Heart left ventricle (tissue), 16 donors: ENCODE measurements around the gene MYOM1. TPM values are rescaled to one million over a fixed set of nuclear protein-coding genes. Genes with fewer than 3 reads are reported as not detected.
A peak's percentile ranks its signal among the peaks of the same experiment; 100 is the strongest.

Experiments used
- ATAC-seq, 4 donors: fragments of 200-7000 bp; cut with Tn5 transposase; one replicate each; pipeline ENCODE4 v1.9.1; 2020 to 2022; ENCODE audit warnings: moderate library complexity in 4 of 4, mild to moderate bottlenecking in 3 of 4, moderate number of reproducible peaks in 1 of 4
- DNase-seq, 5 donors: peaks; one replicate each; pipeline ENCODE4 v3.0.0-alpha.2; 2020
- H3K27ac ChIP-seq, 12 donors: fragments of 200-600 bp; sonication (generic) in 4 of 12; one replicate each; pipeline versions ENCODE4 v1.5.0 to v1.8.0; 2016 to 2022; ENCODE audit warnings: mild to moderate bottlenecking in 2 of 12
- H3K27me3 ChIP-seq, 9 donors: fragments of 200-600 bp; sonication (generic) in 2 of 9; one replicate each; pipeline versions ENCODE4 v1.5.1 to v1.8.0; 2016 to 2022; ENCODE audit warnings: mild to moderate bottlenecking in 3 of 9
- H3K36me3 ChIP-seq, 9 donors: fragments of 200-600 bp; sonication (generic) in 2 of 9; one replicate each; pipeline versions ENCODE4 v1.5.0 to v1.8.0; 2018 to 2022; ENCODE audit warnings: mild to moderate bottlenecking in 2 of 9
- H3K4me1 ChIP-seq, 12 donors: fragments of 200-600 bp; sonication (generic) in 4 of 12; one replicate each; pipeline versions ENCODE4 v1.5.0 to v1.8.0; 2016 to 2022; ENCODE audit warnings: mild to moderate bottlenecking in 3 of 12
- H3K4me3 ChIP-seq, 12 donors: fragments of 200-600 bp; sonication (generic) in 4 of 12; one replicate each; pipeline versions ENCODE4 v1.5.0 to v1.8.0; 2017 to 2022; ENCODE audit warnings: mild to moderate bottlenecking in 9 of 12, moderate library complexity in 4 of 12
- H3K9me3 ChIP-seq, 12 donors: fragments of 200-600 bp; sonication (generic) in 4 of 12; one replicate each; pipeline versions ENCODE4 v1.5.0 to v1.8.0; 2016 to 2022; ENCODE audit warnings: mild to moderate bottlenecking in 1 of 12
- CTCF ChIP-seq, 12 donors: fragments of 200-600 bp; sonication (generic) in 4 of 12; IDR thresholded peaks; one replicate each; pipeline versions ENCODE4 v1.5.0 to v1.8.0; 2018 to 2022; ENCODE audit warnings: antibody characterized with exemption in 12 of 12, mild to moderate bottlenecking in 5 of 12
- POLR2A ChIP-seq, 2 donors: fragments of 450-650 bp; IDR thresholded peaks; one replicate each; pipeline ENCODE4 v1.6.1; 2017; ENCODE audit warnings: antibody characterized with exemption in 2 of 2, mild to moderate bottlenecking in 2 of 2, moderate library complexity in 2 of 2
- WGBS, 4 donors: extraction: QIAGEN DNeasy Blood & Tissue Kit in 2 of 4; methylation state at CpG; one replicate each; pipeline versions ENCODE4 v1.1.5 to v1.1.7; 2013 to 2018; 5-methylcytosine and 5-hydroxymethylcytosine counted together
- intact Hi-C, 10 donors: fragments of 100-400 bp; cut with DNase I; formaldehyde crosslinking; loops; one replicate each; pipeline versions ENCODE4 v1.11.1 to v1.14.2; 2022
- polyA plus RNA-seq, 2 donors: library from polyadenylated mRNA; stranded (reverse); fragments of 200-250 nt; gene quantifications; one replicate each; pipeline ENCODE4 v1.2.3, GENCODE V29; 2013
- total RNA-seq, 9 donors: library from RNA; depleted of rRNA in 2 of 9; stranded (reverse); fragments of >200 nt in 2 of 9; fragmentation: NEBNext Ultra II Directional in 3 of 9; extraction: Animal tissue kit (Norgen Biotek cat#: 25700) in 3 of 9; gene quantifications; one replicate each; pipeline versions ENCODE4 v1.1.0 to v1.2.4, GENCODE V29; 2016 to 2023
- donor health status: ischemic (EF 13 %, LVEDD 7.1; RV severe dilation, severe dysfunction).
- donor health status: healthy with polysubstance abuse.
- donor health status: DM: no; HTN: yes; CAD: no.
- donor health status: DM: no; HTN: no; CAD: no.
- donor health status: ischemic (EF 25% LVEDD 6.9; RV normal size, moderate dysfunction).
- donor health status: ischemic (EF 25% LVEDD 5.7; RV mildly dilated, moderate dysfunction).
- donor health status: healthy.
- donor health status: DM: yes; HTN: yes; CAD: no.
- donor health status: ischemic (EF 35%, LVEDD 5.7; RV mildly dilated, moderate dysfunction).
- donor health status: nonischemic (EF 11% LVEDD 7.7; RV severe dilation, severe dysfunction).
- donor health status: DM: yes; HTN: yes; CAD: no.
- donor health status: PGD.
- donor health status: ischemic (EF 29% LVEDD 5.4; RV normal size, mild dysfunction).
- donor health status: nonischemic (EF 23%, LVEDD 6.1; RV moderate dilation, normal function).

MYOM1 gene
- total and polyA plus RNA-seq, 11 donors = 112 to 1,344 (median 801) TPM

- no peak overlapping the region for H3K4me3 ChIP-seq
- H3K27ac ChIP-seq = peak overlapping the region in 3 of 12 donors; percentile 1 to 46 (median 4)
- no peaks in the 10 kb centered on the region for H3K27me3 ChIP-seq
- intact Hi-C loops = no loop called here
- H3K36me3 ChIP-seq = peaks cover 0 to 63% (median 30%) of the 10 kb centered on the region in 9 donors
- no peaks in the 10 kb centered on the region for H3K9me3 ChIP-seq
- TF ChIP-seq CTCF (IDR thresholded peaks at IDR 0.05) = no peak
- 89 to 97% (median 93%) methylated on average over 2 of the region's 2 CpGs for WGBS, 4 donors
- no peak for ATAC-seq
- H3K4me1 ChIP-seq = peaks cover 0 to 56% (median 12%) of the 10 kb centered on the region in 12 donors
- DNase-seq = no peak
Measured at GRCh38 chr18:3192752-3193151, 27.0 kb downstream of the MYOM1 start.

DNA sequence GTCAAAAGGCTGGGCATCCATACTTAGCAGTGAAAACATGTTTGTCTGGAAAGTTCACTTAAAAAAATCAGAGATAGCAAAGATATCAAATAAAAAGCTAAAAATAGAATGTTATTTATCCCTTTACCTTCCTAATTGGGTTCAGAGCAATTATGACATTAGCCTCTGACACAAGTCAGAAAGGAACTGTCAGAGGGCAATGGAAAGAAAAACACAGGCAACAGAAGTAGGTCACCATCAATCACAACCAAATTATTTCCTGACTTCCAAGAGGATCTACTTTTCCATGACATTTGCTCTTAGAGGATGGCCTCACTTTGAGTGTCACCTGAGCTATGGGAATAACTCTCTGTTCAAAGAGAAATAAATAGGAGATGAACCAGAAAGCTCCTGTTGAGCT, 27.5 kb downstream of the MYOM1 start:
- ATAC-seq (peak in 1 of 4 donors; percentile 33), DNase-seq (no peak)
- peaks cover 0 to 56% (median 13%) of the 10 kb centered on the region in 12 donors for H3K4me1 ChIP-seq
- TF ChIP-seq CTCF (IDR thresholded peaks at IDR 0.05) (no peak), POLR2A (IDR thresholded peaks at IDR 0.05) (no peak)
- H3K36me3 ChIP-seq = peaks cover 0 to 68% (median 32%) of the 10 kb centered on the region in 9 donors
- H3K4me3 ChIP-seq = no peak overlapping the region
- peak overlapping the region in 4 of 12 donors; percentile 1 to 46 (median 22) for H3K27ac ChIP-seq
- intact Hi-C loops = no loop called here
- H3K9me3 ChIP-seq = no peaks in the 10 kb centered on the region
- H3K27me3 ChIP-seq = no peaks in the 10 kb centered on the region

DNA sequence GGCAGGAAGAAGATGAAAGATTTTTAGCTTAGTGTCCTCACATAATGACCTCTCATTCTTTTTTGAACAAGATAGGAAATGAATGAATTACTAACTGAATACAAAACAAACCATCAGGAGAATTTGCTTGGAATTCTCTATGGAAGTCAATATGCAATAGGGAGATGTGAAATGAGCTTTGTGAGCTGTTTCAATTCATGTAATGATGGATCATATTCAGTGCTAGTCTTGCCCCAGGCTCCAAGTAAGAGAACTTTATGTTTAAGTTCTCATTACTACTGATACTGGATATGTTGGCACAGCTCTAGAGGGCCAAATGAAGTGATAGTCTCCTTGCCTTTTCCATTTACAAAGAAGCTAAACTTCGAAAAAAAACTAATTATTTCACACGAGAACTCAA, 29.2 kb downstream of the MYOM1 start:
- no peaks in the 10 kb centered on the region for H3K27me3 ChIP-seq
- H3K4me1 ChIP-seq = peaks cover 0 to 41% (median 13%) of the 10 kb centered on the region in 12 donors
- H3K4me3 ChIP-seq = no peak overlapping the region
- intact Hi-C loops = no loop called here
- no peak for TF ChIP-seq CTCF (IDR thresholded peaks at IDR 0.05)
- no peak for TF ChIP-seq POLR2A (IDR thresholded peaks at IDR 0.05)
- no peak for DNase-seq
- WGBS, 4 donors = 73 to 79% (median 78%) methylated on average over 2 of the region's 2 CpGs
- no peaks in the 10 kb centered on the region for H3K9me3 ChIP-seq
- ATAC-seq = no peak
- H3K27ac ChIP-seq = peak overlapping the region in 2 of 12 donors; percentile 8 to 46
- H3K36me3 ChIP-seq = peaks cover 0 to 85% (median 44%) of the 10 kb centered on the region in 9 donors

DNA sequence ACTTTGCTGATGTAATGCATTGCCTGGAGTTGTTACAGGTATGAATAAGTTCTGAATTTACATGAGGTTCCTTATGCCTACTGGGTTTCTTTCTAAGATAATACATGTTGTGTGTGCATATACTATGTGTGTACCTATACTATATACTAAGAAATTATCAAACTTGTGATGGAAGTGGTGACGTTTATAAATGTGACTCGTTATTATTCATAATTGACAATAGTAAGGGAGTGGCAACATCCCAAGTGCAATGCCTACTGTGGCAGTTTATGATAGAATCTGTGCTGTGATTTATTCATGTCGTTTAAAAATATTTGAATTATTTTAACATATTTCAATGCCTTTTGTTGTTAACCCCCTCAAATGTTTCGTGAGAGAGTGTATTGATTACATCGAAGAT, 29.9 kb downstream of the MYOM1 start:
- Histone ChIP-seq H3K27me3 (no peaks in the 10 kb centered on the region), H3K9me3 (no peaks in the 10 kb centered on the region), H3K4me1 (peaks cover 0 to 37% (median 13%) of the 10 kb centered on the region in 12 donors), H3K4me3 (no peak overlapping the region), H3K27ac (no peak overlapping the region), H3K36me3 (peaks cover 0 to 92% (median 49%) of the 10 kb centered on the region in 9 donors)
- no peak for DNase-seq
- TF ChIP-seq CTCF (IDR thresholded peaks at IDR 0.05) (no peak), POLR2A (IDR thresholded peaks at IDR 0.05) (no peak)
- 60 to 69% (median 66%) methylated on average over 5 of the region's 5 CpGs for WGBS, 4 donors
- intact Hi-C loops = loop anchor here in 3 of 10 donors (5.0 to 10.0 kb wide), 3 partner anchors 32 to 55 kb away; partner anchors contain the start of gene MYL12A (in 1 of the 3)
- no peak for ATAC-seq
